A673 (cell line): ENCODE results near the gene TBXAS1.

ENCODE experiments used
- EZH2 ChIP-seq: fragments of 200-600 bp; sonication (generic); IDR thresholded peaks from 2 replicates; pipeline ENCODE4 v1.6.1; 2017; ENCODE audit warnings: borderline replicate concordance, low read depth, mild to moderate bottlenecking, mixed read lengths, antibody characterized with exemption, low read length; ENCODE audit not compliant: poor library complexity, severe bottlenecking
- TF ChIP-seq, protein P1 (sequence below): fragments of 300-800, 200-600 bp; sonication (generic); conservative IDR thresholded peaks from 2 replicates; pipeline ENCODE4 v1.5.1; 2017; ENCODE audit warnings: low read depth, mild to moderate bottlenecking, antibody characterized with exemption, low read length, moderate library complexity, mixed read lengths

DNA sequence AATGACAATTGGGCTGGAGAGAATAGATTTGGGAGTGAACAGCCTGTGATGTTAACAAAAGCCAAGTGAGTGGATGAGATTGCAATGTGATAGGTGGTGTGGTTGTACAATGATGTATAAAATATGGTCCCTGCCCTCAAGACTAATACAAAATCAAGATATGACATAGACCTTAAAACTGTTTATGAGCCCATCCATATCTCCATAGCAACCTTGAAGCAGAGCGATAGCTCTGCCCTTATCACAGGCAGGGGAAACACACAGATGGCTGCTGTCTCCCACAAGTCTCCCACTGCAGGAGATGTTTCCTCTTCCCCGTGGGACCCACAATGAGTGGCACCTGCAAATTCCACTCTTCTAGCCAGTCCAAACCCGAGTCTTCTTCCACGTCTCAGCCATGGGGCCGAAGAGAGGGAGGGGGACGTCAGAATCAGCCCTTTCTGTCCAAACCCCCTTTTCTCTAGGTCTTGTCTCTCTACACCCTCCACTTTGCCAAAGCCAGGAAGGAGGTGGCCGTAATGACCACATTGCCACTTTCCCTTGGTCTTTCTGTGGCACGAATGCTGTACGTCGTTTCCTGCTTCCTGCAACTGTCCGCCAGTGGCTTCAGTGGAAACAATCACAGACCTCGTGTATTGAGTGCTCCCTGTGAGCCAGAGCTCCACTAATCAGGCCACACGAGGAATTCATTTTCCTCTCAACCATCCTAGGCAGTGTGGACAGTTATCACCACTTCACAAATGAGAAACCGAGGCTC is 7.5 kb upstream of the TBXAS1 start:
- TF ChIP-seq, protein P1, sequence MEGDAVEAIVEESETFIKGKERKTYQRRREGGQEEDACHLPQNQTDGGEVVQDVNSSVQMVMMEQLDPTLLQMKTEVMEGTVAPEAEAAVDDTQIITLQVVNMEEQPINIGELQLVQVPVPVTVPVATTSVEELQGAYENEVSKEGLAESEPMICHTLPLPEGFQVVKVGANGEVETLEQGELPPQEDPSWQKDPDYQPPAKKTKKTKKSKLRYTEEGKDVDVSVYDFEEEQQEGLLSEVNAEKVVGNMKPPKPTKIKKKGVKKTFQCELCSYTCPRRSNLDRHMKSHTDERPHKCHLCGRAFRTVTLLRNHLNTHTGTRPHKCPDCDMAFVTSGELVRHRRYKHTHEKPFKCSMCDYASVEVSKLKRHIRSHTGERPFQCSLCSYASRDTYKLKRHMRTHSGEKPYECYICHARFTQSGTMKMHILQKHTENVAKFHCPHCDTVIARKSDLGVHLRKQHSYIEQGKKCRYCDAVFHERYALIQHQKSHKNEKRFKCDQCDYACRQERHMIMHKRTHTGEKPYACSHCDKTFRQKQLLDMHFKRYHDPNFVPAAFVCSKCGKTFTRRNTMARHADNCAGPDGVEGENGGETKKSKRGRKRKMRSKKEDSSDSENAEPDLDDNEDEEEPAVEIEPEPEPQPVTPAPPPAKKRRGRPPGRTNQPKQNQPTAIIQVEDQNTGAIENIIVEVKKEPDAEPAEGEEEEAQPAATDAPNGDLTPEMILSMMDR = no peak
- no peak for TF ChIP-seq EZH2
